ENCODE measurements around the gene MAPKAPK2.

GRCh38 chr1:206699626-206700025, 14.9 kb downstream of the MAPKAPK2 start:
- TF ChIP-seq EZH2 (IDR thresholded peaks at IDR 0.05; ENCODE audit: insufficient read depth, poor library complexity, severe bottlenecking) (no peak), EZH2phosphoT487 (IDR thresholded peaks at IDR 0.05; ENCODE audit: insufficient read depth, low read depth) (no peak)

Measured in GM23248 (cell line).